Measurements from ENCODE around the gene GJB2. TPM values are rescaled to one million over a fixed set of nuclear protein-coding genes. Genes with fewer than 3 reads are reported as not detected.

The GJB2 gene
- polyA plus RNA-seq, 1 donor (not counting 4 experiments of a cell fraction or from before 2014, with no cell fraction given) = 374 TPM

GRCh38 chr13:20206065-20206697 is 13.4 kb upstream of the GJB2 start:
- dilution Hi-C loops (cut with MboI; ENCODE audit: extremely low pct_ligation_motif_present, low sequenced_read_pairs) = no loop called here
- H3K9me3 ChIP-seq (ENCODE audit: control insufficient read depth, low read depth, low read length) = no peaks in the 10 kb centered on the region
- no peaks in the 10 kb centered on the region for H3K9me1 ChIP-seq (ENCODE audit: control insufficient read depth, extremely low read depth, insufficient read depth, low read length)
- no peaks in the 10 kb centered on the region for H3K36me3 ChIP-seq (ENCODE audit: control insufficient read depth in 2 of 2, extremely low read depth in 1 of 2, insufficient read depth in 2 of 2, low read length in 2 of 2)
- TF ChIP-seq EZH2 (IDR thresholded peaks at IDR 0.05; ENCODE audit: low read length) = no peak
- TF ChIP-seq, protein P1, sequence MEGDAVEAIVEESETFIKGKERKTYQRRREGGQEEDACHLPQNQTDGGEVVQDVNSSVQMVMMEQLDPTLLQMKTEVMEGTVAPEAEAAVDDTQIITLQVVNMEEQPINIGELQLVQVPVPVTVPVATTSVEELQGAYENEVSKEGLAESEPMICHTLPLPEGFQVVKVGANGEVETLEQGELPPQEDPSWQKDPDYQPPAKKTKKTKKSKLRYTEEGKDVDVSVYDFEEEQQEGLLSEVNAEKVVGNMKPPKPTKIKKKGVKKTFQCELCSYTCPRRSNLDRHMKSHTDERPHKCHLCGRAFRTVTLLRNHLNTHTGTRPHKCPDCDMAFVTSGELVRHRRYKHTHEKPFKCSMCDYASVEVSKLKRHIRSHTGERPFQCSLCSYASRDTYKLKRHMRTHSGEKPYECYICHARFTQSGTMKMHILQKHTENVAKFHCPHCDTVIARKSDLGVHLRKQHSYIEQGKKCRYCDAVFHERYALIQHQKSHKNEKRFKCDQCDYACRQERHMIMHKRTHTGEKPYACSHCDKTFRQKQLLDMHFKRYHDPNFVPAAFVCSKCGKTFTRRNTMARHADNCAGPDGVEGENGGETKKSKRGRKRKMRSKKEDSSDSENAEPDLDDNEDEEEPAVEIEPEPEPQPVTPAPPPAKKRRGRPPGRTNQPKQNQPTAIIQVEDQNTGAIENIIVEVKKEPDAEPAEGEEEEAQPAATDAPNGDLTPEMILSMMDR (optimal IDR thresholded peaks at IDR 0.05 in 1 of 3, IDR thresholded peaks at IDR 0.05 in 1 of 3, conservative IDR thresholded peaks at IDR 0.05 in 1 of 3; ENCODE audit: extremely low read depth in 1 of 3, insufficient read depth in 2 of 3, low read length in 3 of 3) = no peak
- FAIRE-seq (no peak), DNase-seq (ENCODE audit: low read depth, low spot score) (no peak)
- H3K4me2 ChIP-seq (ENCODE audit: control insufficient read depth, extremely low read depth, insufficient read depth, low read depth, low read length) = no peak overlapping the region
- H3K27me3 ChIP-seq (ENCODE audit: control insufficient read depth, extremely low read depth, insufficient read depth, low read length) = no peaks in the 10 kb centered on the region
- H4K20me1 ChIP-seq (ENCODE audit: control insufficient read depth, extremely low read depth, insufficient read depth, low read length) = no peaks in the 10 kb centered on the region
- no peaks in the 10 kb centered on the region for H3K79me2 ChIP-seq (ENCODE audit: control insufficient read depth, insufficient read depth, low read length)
- H3K9ac ChIP-seq (ENCODE audit: control insufficient read depth, extremely low read depth, insufficient read depth, low read length) = no peak overlapping the region
- no peak overlapping the region for H3K27ac ChIP-seq (ENCODE audit: control insufficient read depth, insufficient read depth, low read length)
- no peak overlapping the region for H2AFZ ChIP-seq (ENCODE audit: control insufficient read depth, low read length)
- H3K4me1 ChIP-seq (ENCODE audit: control insufficient read depth, extremely low read depth, insufficient read depth, low read length) = no peaks in the 10 kb centered on the region
- H3K4me3 ChIP-seq (ENCODE audit: control insufficient read depth in 2 of 3, extremely low read depth in 1 of 3, insufficient read depth in 2 of 3, low read depth in 1 of 3, low read length in 3 of 3) = no peak overlapping the region

DNA sequence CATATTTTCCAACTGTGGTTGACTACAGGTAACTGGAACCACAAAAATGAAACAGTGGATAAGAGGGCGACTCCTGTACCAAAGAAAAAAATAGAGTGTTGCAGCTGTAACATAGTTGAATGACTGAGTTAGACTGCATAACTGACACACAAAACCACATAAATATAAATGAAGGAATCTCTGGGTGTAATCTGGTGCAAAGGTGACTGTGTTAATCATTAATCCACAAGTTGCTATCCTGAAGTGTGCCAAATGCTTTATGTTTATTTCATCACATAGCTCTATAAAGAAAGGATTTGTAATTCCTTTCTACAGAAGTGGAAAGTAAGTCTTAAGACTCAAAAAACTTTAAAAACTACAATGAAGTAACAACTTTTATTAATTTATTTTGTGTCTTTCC is 6.0 kb upstream of the GJB2 start:
- H4K20me1 ChIP-seq (ENCODE audit: control insufficient read depth, extremely low read depth, insufficient read depth, low read length) = no peaks in the 10 kb centered on the region
- no peak overlapping the region for H2AFZ ChIP-seq (ENCODE audit: control insufficient read depth, low read length)
- H3K27me3 ChIP-seq (ENCODE audit: control insufficient read depth, extremely low read depth, insufficient read depth, low read length) = no peaks in the 10 kb centered on the region
- no peaks in the 10 kb centered on the region for H3K79me2 ChIP-seq (ENCODE audit: control insufficient read depth, insufficient read depth, low read length)
- no peak overlapping the region for H3K9ac ChIP-seq (ENCODE audit: control insufficient read depth, extremely low read depth, insufficient read depth, low read length)
- H3K36me3 ChIP-seq (ENCODE audit: control insufficient read depth in 2 of 2, extremely low read depth in 1 of 2, insufficient read depth in 2 of 2, low read length in 2 of 2) = no peaks in the 10 kb centered on the region
- H3K4me3 ChIP-seq (ENCODE audit: control insufficient read depth in 2 of 3, extremely low read depth in 1 of 3, insufficient read depth in 2 of 3, low read depth in 1 of 3, low read length in 3 of 3) = no peak overlapping the region
- no peak overlapping the region for H3K27ac ChIP-seq (ENCODE audit: control insufficient read depth, insufficient read depth, low read length)
- no peaks in the 10 kb centered on the region for H3K9me1 ChIP-seq (ENCODE audit: control insufficient read depth, extremely low read depth, insufficient read depth, low read length)
- FAIRE-seq (no peak), DNase-seq (ENCODE audit: low read depth, low spot score) (no peak)
- no peak overlapping the region for H3K4me2 ChIP-seq (ENCODE audit: control insufficient read depth, extremely low read depth, insufficient read depth, low read depth, low read length)
- no peak for TF ChIP-seq EZH2 (IDR thresholded peaks at IDR 0.05; ENCODE audit: low read length)
- TF ChIP-seq, protein P1 (optimal IDR thresholded peaks at IDR 0.05 in 1 of 3, IDR thresholded peaks at IDR 0.05 in 1 of 3, conservative IDR thresholded peaks at IDR 0.05 in 1 of 3; ENCODE audit: extremely low read depth in 1 of 3, insufficient read depth in 2 of 3, low read length in 3 of 3) = no peak
- no peaks in the 10 kb centered on the region for H3K9me3 ChIP-seq (ENCODE audit: control insufficient read depth, low read depth, low read length)
- dilution Hi-C loops (cut with MboI; ENCODE audit: extremely low pct_ligation_motif_present, low sequenced_read_pairs) = loop anchor here (25.0 kb wide), 2 partner anchors 189 to 289 kb away; no protein-coding TSS in a partner anchor
- peaks cover 39% of the 10 kb centered on the region for H3K4me1 ChIP-seq (ENCODE audit: control insufficient read depth, extremely low read depth, insufficient read depth, low read length)
